PC-3 (cell line): ENCODE measurements around the gene UGT1A3.

Experiments
- CTCF ChIP-seq: fragments of 300-600 bp; sonication (generic); conservative IDR thresholded peaks from 2 replicates; pipeline ENCODE4 v1.5.1; 2017; ENCODE audit warnings: antibody characterized with exemption, low read depth, mild to moderate bottlenecking, low read length
- EZH2 ChIP-seq: fragments of 300-600 bp; sonication (generic); IDR thresholded peaks from one replicate; pipeline ENCODE4 v1.6.1; 2017; ENCODE audit warnings: antibody characterized with exemption, mild to moderate bottlenecking, low read length; ENCODE audit not compliant: unreplicated experiment
- EZH2phosphoT487 ChIP-seq: fragments of 300-600 bp; sonication (generic); IDR thresholded peaks from 2 replicates; pipeline ENCODE4 v1.6.1; 2018; ENCODE audit warnings: mild to moderate bottlenecking, antibody characterized with exemption, low read length, borderline replicate concordance

GRCh38 chr2:233817361-233817911, 88.6 kb downstream of the UGT1A3 start:
- TF ChIP-seq CTCF (no peak), EZH2 (no peak), EZH2phosphoT487 (no peak)
